GM21360 (cell line): ENCODE results near the gene CLSTN2.

Source experiments
- ATAC-seq: cut with Tn5 transposase; IDR thresholded peaks from one replicate; pipeline ENCODE4 v1.9.1; 2021; ENCODE audit warnings: mild to moderate bottlenecking, moderate library complexity; ENCODE audit not compliant: unreplicated experiment

The CLSTN2 gene

GRCh38 chr3:140091143-140091542, 156.2 kb downstream of the CLSTN2 start:
- ATAC-seq, result no peak

GRCh38 chr3:140092848-140093536, 158.0 kb downstream of the CLSTN2 start:
- ATAC-seq, result no peak

GRCh38 chr3:140093742-140094141, 158.8 kb downstream of the CLSTN2 start:
- no peak for ATAC-seq

GRCh38 chr3:140094487-140094886, 159.5 kb downstream of the CLSTN2 start:
- no peak for ATAC-seq

- ATAC-seq, result no peak
Observed at GRCh38 chr3:140096037-140096436, 161.1 kb downstream of the CLSTN2 start.

- ATAC-seq, result no peak
Observed at GRCh38 chr3:140097874-140098635, 163.1 kb downstream of the CLSTN2 start.

GRCh38 chr3:140100479-140100878, 165.5 kb downstream of the CLSTN2 start:
- ATAC-seq, result no peak

GRCh38 chr3:140103166-140103565, 168.2 kb downstream of the CLSTN2 start:
- no peak for ATAC-seq

- ATAC-seq, result no peak
Observed at GRCh38 chr3:140103986-140104645, 169.1 kb downstream of the CLSTN2 start.

- no peak for ATAC-seq
Observed at GRCh38 chr3:140113996-140114788, 179.2 kb downstream of the CLSTN2 start.

- no peak for ATAC-seq
Observed at GRCh38 chr3:140114789-140115080, 179.8 kb downstream of the CLSTN2 start.

- ATAC-seq, result no peak
Observed at GRCh38 chr3:140117096-140117526, 182.1 kb downstream of the CLSTN2 start.

GRCh38 chr3:140122183-140122582, 187.2 kb downstream of the CLSTN2 start:
- ATAC-seq, result no peak

- no peak for ATAC-seq
Observed at GRCh38 chr3:140128217-140128616, 193.2 kb downstream of the CLSTN2 start.

GRCh38 chr3:140128631-140129030, 193.6 kb downstream of the CLSTN2 start:
- no peak for ATAC-seq

- ATAC-seq, result no peak
Observed at GRCh38 chr3:140129768-140130284, 194.8 kb downstream of the CLSTN2 start.

GRCh38 chr3:140131895-140132294, 196.9 kb downstream of the CLSTN2 start:
- ATAC-seq, result no peak

- ATAC-seq, result no peak
Observed at GRCh38 chr3:140134231-140134965, 199.4 kb downstream of the CLSTN2 start.

- ATAC-seq, result no peak
Observed at GRCh38 chr3:140135461-140135860, 200.5 kb downstream of the CLSTN2 start.

GRCh38 chr3:140143367-140144069, 208.5 kb downstream of the CLSTN2 start:
- ATAC-seq, result no peak
